ENCODE measurements around the gene MEG3.

DNA sequence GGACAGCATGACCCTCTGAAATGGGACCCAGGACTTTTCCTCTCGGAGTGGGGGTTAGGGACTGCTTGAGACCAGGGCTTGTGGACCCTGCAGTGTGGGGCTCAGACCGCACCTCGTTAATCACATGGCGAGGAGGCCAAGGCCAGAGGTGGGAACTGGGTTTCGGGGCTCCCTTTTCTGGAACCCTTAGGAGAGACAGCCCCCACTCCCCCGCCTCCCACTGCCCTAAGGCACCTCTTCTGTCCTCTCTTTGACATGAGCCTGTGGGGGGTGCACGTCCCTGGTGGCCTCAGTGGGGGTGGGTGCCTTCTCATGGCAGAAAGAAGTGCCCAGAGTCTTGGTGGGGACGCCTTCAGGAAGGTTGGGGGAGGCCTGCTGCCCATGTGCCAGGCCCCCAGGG lies 53.3 kb downstream of the MEG3 start:
- no peak for TF ChIP-seq EP300 (IDR thresholded peaks at IDR 0.05; ENCODE audit: borderline replicate concordance in 1 of 2, low read depth in 2 of 2, low read length in 2 of 2)
- no peak for TF ChIP-seq YY1 (IDR thresholded peaks at IDR 0.05; ENCODE audit: low read depth, low read length)
- TF ChIP-seq SIN3A (conservative IDR thresholded peaks at IDR 0.05 in 1 of 2, IDR thresholded peaks at IDR 0.05 in 1 of 2; ENCODE audit: low read depth in 1 of 2, low read length in 2 of 2): no peak
- TF ChIP-seq, protein P1, sequence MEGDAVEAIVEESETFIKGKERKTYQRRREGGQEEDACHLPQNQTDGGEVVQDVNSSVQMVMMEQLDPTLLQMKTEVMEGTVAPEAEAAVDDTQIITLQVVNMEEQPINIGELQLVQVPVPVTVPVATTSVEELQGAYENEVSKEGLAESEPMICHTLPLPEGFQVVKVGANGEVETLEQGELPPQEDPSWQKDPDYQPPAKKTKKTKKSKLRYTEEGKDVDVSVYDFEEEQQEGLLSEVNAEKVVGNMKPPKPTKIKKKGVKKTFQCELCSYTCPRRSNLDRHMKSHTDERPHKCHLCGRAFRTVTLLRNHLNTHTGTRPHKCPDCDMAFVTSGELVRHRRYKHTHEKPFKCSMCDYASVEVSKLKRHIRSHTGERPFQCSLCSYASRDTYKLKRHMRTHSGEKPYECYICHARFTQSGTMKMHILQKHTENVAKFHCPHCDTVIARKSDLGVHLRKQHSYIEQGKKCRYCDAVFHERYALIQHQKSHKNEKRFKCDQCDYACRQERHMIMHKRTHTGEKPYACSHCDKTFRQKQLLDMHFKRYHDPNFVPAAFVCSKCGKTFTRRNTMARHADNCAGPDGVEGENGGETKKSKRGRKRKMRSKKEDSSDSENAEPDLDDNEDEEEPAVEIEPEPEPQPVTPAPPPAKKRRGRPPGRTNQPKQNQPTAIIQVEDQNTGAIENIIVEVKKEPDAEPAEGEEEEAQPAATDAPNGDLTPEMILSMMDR (IDR thresholded peaks at IDR 0.05; ENCODE audit: control extremely low read depth in 1 of 3, insufficient read depth in 1 of 3, low read depth in 1 of 3, low read length in 3 of 3): no peak
- TF ChIP-seq MAX (IDR thresholded peaks at IDR 0.05): no peak
- TF ChIP-seq POLR2AphosphoS5 (IDR thresholded peaks at IDR 0.05; ENCODE audit: low read depth, low read length): no peak
- TF ChIP-seq ASH2L (IDR thresholded peaks at IDR 0.05; ENCODE audit: low read length): no peak
- TF ChIP-seq ZNF274 (IDR thresholded peaks at IDR 0.05; ENCODE audit: borderline replicate concordance, extremely low read depth, low read length): no peak
- no peak for TF ChIP-seq EZH2 (IDR thresholded peaks at IDR 0.05; ENCODE audit: low read depth, low read length, severe bottlenecking)
- no peak for TF ChIP-seq POLR2A (IDR thresholded peaks at IDR 0.05; ENCODE audit: control extremely low read depth in 1 of 2, low read depth in 2 of 2, low read length in 2 of 2)
- TF ChIP-seq TEAD4 (IDR thresholded peaks at IDR 0.05; ENCODE audit: low read depth, low read length): no peak
- TF ChIP-seq RFX5 (IDR thresholded peaks at IDR 0.05; ENCODE audit: borderline replicate concordance, low read depth, low read length): no peak
- TF ChIP-seq CREB1 (IDR thresholded peaks at IDR 0.05): no peak

Data from H1 (cell line).